Measurements from ENCODE around the gene MAP3K7. TPM values are rescaled to one million over a fixed set of nuclear protein-coding genes. Genes with fewer than 3 reads are reported as not detected.

The MAP3K7 gene
- total and polyA plus RNA-seq, 2 of the 13 experiments (the other 11 are each of a cell fraction or from before 2014, with no cell fraction given), result 24.1 to 24.4 TPM

- DNase-seq (ENCODE audit: low spot score) (no peak), ATAC-seq (no peak), FAIRE-seq (no peak)
- TF ChIP-seq DDIT3 (CRISPR knock-in tag; IDR thresholded peaks at IDR 0.05) (no peak), THAP9 (CRISPR knock-in tag; IDR thresholded peaks at IDR 0.05; ENCODE audit: borderline replicate concordance) (no peak), RBM39 (IDR thresholded peaks at IDR 0.05; ENCODE audit: low read depth, low read length, poor library complexity, severe bottlenecking) (no peak), SKI (IDR thresholded peaks at IDR 0.05; ENCODE audit: partially characterized antibody) (no peak), ZNF17 (CRISPR knock-in tag; IDR thresholded peaks at IDR 0.05) (no peak), ARNT2 (CRISPR knock-in tag; IDR thresholded peaks at IDR 0.05; ENCODE audit: low read depth) (no peak), SAP130 (CRISPR knock-in tag; IDR thresholded peaks at IDR 0.05; ENCODE audit: low read depth) (no peak), FOXK2 (IDR thresholded peaks at IDR 0.05) (no peak), TCF7 (IDR thresholded peaks at IDR 0.05; ENCODE audit: low read depth) (no peak), RAD21 (CRISPR knock-in tag; IDR thresholded peaks at IDR 0.05) (no peak), ZNF441 (CRISPR knock-in tag; IDR thresholded peaks at IDR 0.05; ENCODE audit: borderline replicate concordance) (no peak), ZBTB8A (CRISPR knock-in tag; IDR thresholded peaks at IDR 0.05; ENCODE audit: borderline replicate concordance, low read depth) (no peak), ZNF142 (CRISPR knock-in tag; IDR thresholded peaks at IDR 0.05) (no peak)
- ChIA-PET CTCF (ENCODE audit: low intra/inter-chr PET ratio, low total read pairs) (no interaction called here), POLR2A (no interaction called here)
- Histone ChIP-seq H3K27ac (ENCODE audit: extremely low read length, insufficient read depth, low read length) (no peak overlapping the region), H3K27me3 (ENCODE audit: control insufficient read depth in 1 of 2, insufficient read depth in 2 of 2, low read length in 2 of 2) (no peaks in the 10 kb centered on the region; a peak in 1 of 5 replicates), H2AFZ (ENCODE audit: low read length) (no peak overlapping the region), H3K9me3 (ENCODE audit: low read length) (no peaks in the 10 kb centered on the region), H4K20me1 (ENCODE audit: insufficient read depth, low read length) (no peaks in the 10 kb centered on the region), H3K4me3 (replicated peaks in 1 of 3; ENCODE audit: insufficient read depth in 1 of 3, low read depth in 2 of 3, low read length in 3 of 3) (no peak overlapping the region), H3K36me3 (replicated peaks in 1 of 2; ENCODE audit: control insufficient read depth in 1 of 2, insufficient read depth in 2 of 2, low read length in 2 of 2) (no peaks in the 10 kb centered on the region), H3K9ac (ENCODE audit: insufficient read depth, low read depth, low read length) (no peak overlapping the region), H3K4me2 (ENCODE audit: low read depth, low read length) (no peak overlapping the region), H3K79me2 (ENCODE audit: insufficient read depth, low read length) (no peaks in the 10 kb centered on the region), H3K4me1 (ENCODE audit: insufficient read depth, low read length) (no peaks in the 10 kb centered on the region)
- WGBS (ENCODE audit: low lambda C conversion rate), result 0% methylated on average over 4 of the region's 4 CpGs
- in situ Hi-C loops (cut with HindIII; ENCODE audit: extremely low pct_ligation_motif_present, low pct_unique_long_range_greater_than_20kb), result no loop called here
- BruUV-seq (replicated peaks), result no TSS peak
- intact Hi-C loops (cut with micrococcal nuclease; ENCODE audit: unreplicated experiment), result no loop called here
Measured at GRCh38 chr6:90598192-90598951, 11.5 kb upstream of the MAP3K7 start.
